ENCODE data around the gene ITGB2. TPM values are rescaled to one million over a fixed set of nuclear protein-coding genes. Genes with fewer than 3 reads are reported as not detected.

Gene ITGB2
- total RNA-seq, 1 donor from 2014 or later = 56.8 TPM

GRCh38 chr21:44955798-44956175 is 35.1 kb upstream of the ITGB2 start:
- DNase-seq (ENCODE audit: low spot score) = no peak

- DNase-seq (ENCODE audit: low spot score) = no peak
These were observed 34.6 kb upstream of the ITGB2 start for GRCh38 chr21:44955141-44955797.

GRCh38 chr21:44954281-44954771 is 33.6 kb upstream of the ITGB2 start:
- DNase-seq (ENCODE audit: low spot score) = no peak

- DNase-seq (ENCODE audit: low spot score) = no peak
These were observed 32.9 kb upstream of the ITGB2 start for GRCh38 chr21:44953628-44954021.

GRCh38 chr21:44952929-44953627 is 32.4 kb upstream of the ITGB2 start:
- DNase-seq (ENCODE audit: low spot score) = no peak

GRCh38 chr21:44952116-44952928 is 31.6 kb upstream of the ITGB2 start:
- DNase-seq (ENCODE audit: low spot score) = no peak

GRCh38 chr21:44951186-44951915 is 30.7 kb upstream of the ITGB2 start:
- DNase-seq (ENCODE audit: low spot score) = no peak

- DNase-seq (ENCODE audit: low spot score) = no peak
These were observed 29.7 kb upstream of the ITGB2 start for GRCh38 chr21:44950351-44950750.

- peak; percentile 80 for DNase-seq (ENCODE audit: low spot score)
These were observed 29.1 kb upstream of the ITGB2 start for GRCh38 chr21:44949779-44950198.

GRCh38 chr21:44949161-44949778 is 28.6 kb upstream of the ITGB2 start:
- DNase-seq (ENCODE audit: low spot score) = no peak

- DNase-seq (ENCODE audit: low spot score) = no peak
These were observed 27.9 kb upstream of the ITGB2 start for GRCh38 chr21:44948426-44949120.

- DNase-seq (ENCODE audit: low spot score) = no peak
These were observed 27.2 kb upstream of the ITGB2 start for GRCh38 chr21:44947930-44948331.

GRCh38 chr21:44947111-44947929 is 26.6 kb upstream of the ITGB2 start:
- DNase-seq (ENCODE audit: low spot score) = no peak

GRCh38 chr21:44946254-44947041 is 25.7 kb upstream of the ITGB2 start:
- no peak for DNase-seq (ENCODE audit: low spot score)

- DNase-seq (ENCODE audit: low spot score) = no peak
These were observed 23.9 kb upstream of the ITGB2 start for GRCh38 chr21:44944596-44944995.

- no peak for DNase-seq (ENCODE audit: low spot score)
These were observed 23.2 kb upstream of the ITGB2 start for GRCh38 chr21:44943686-44944550.

- DNase-seq (ENCODE audit: low spot score) = no peak
These were observed 22.4 kb upstream of the ITGB2 start for GRCh38 chr21:44943005-44943685.

Measured in umbilical cord (tissue), 2 donors.